Measurements from ENCODE around the gene SVOPL. TPM values are rescaled to one million over a fixed set of nuclear protein-coding genes. Genes with fewer than 3 reads are reported as not detected.

SVOPL gene
- total RNA-seq, 1 experiment from 2014 or later = 0.78 TPM

- BruUV-seq (replicated peaks) = no TSS peak
- Mint-ChIP-seq H3K36me3 (ENCODE audit: insufficient read depth, unreplicated experiment) (no peaks in the 10 kb centered on the region), H3K4me1 (ENCODE audit: low read depth, unreplicated experiment) (no peaks in the 10 kb centered on the region), H3K27ac (ENCODE audit: unreplicated experiment) (no peak overlapping the region), H3K27me3 (ENCODE audit: unreplicated experiment) (no peaks in the 10 kb centered on the region), H3K9me3 (ENCODE audit: low read depth, unreplicated experiment) (no peaks in the 10 kb centered on the region), H3K4me3 (ENCODE audit: low read depth, unreplicated experiment) (no peak overlapping the region)
- CTCF ChIA-PET = no interaction called here
- DNase-seq = no peak
- intact Hi-C loops (cut with micrococcal nuclease; ENCODE audit: unreplicated experiment) = no loop called here
- no peak for TF ChIP-seq CTCF (IDR thresholded peaks at IDR 0.05; ENCODE audit: unreplicated experiment)
Observed at GRCh38 chr7:138679793-138680192, 21.4 kb downstream of the SVOPL start.

GRCh38 chr7:138670594-138670993 is 30.6 kb downstream of the SVOPL start:
- DNase-seq = no peak
- no peaks in the 10 kb centered on the region for H3K36me3 Mint-ChIP-seq (ENCODE audit: insufficient read depth, unreplicated experiment)
- intact Hi-C loops (cut with micrococcal nuclease; ENCODE audit: unreplicated experiment) = no loop called here
- peaks cover 3% of the 10 kb centered on the region for H3K9me3 Mint-ChIP-seq (ENCODE audit: low read depth, unreplicated experiment)
- H3K27ac Mint-ChIP-seq (ENCODE audit: unreplicated experiment) = no peak overlapping the region
- H3K4me1 Mint-ChIP-seq (ENCODE audit: low read depth, unreplicated experiment) = peaks cover 24% of the 10 kb centered on the region
- no TSS peak for BruUV-seq (replicated peaks)
- TF ChIP-seq CTCF (IDR thresholded peaks at IDR 0.05; ENCODE audit: unreplicated experiment) = no peak
- H3K27me3 Mint-ChIP-seq (ENCODE audit: unreplicated experiment) = no peaks in the 10 kb centered on the region
- no peak overlapping the region for H3K4me3 Mint-ChIP-seq (ENCODE audit: low read depth, unreplicated experiment)
- CTCF ChIA-PET = no interaction called here

- Mint-ChIP-seq H3K27ac (ENCODE audit: unreplicated experiment) (no peak overlapping the region), H3K9me3 (ENCODE audit: low read depth, unreplicated experiment) (peaks cover 3% of the 10 kb centered on the region), H3K4me1 (ENCODE audit: low read depth, unreplicated experiment) (peaks cover 24% of the 10 kb centered on the region), H3K4me3 (ENCODE audit: low read depth, unreplicated experiment) (no peak overlapping the region), H3K36me3 (ENCODE audit: insufficient read depth, unreplicated experiment) (peaks cover 8% of the 10 kb centered on the region), H3K27me3 (ENCODE audit: unreplicated experiment) (no peaks in the 10 kb centered on the region)
- no TSS peak for BruUV-seq (replicated peaks)
- DNase-seq = peak; percentile 32
- CTCF ChIA-PET = interaction anchor here (1.1 kb wide), 1 partner anchor 22 kb away, joined by 3 read pairs; no protein-coding TSS in a partner anchor
- no peak for TF ChIP-seq CTCF (IDR thresholded peaks at IDR 0.05; ENCODE audit: unreplicated experiment)
- intact Hi-C loops (cut with micrococcal nuclease; ENCODE audit: unreplicated experiment) = loop anchor here (10.0 kb wide), 2 partner anchors 105 to 195 kb away; no protein-coding TSS in a partner anchor
Observed at GRCh38 chr7:138669364-138669763, 31.8 kb downstream of the SVOPL start.

- peaks cover 25% of the 10 kb centered on the region for H3K4me1 Mint-ChIP-seq (ENCODE audit: low read depth, unreplicated experiment)
- intact Hi-C loops (cut with micrococcal nuclease; ENCODE audit: unreplicated experiment) = loop anchor here (10.0 kb wide), 2 partner anchors 104 to 196 kb away; no protein-coding TSS in a partner anchor
- CTCF ChIA-PET = interaction anchor here (1.1 kb wide), 1 partner anchor 21 kb away, joined by 3 read pairs; no protein-coding TSS in a partner anchor
- no peak for DNase-seq
- TF ChIP-seq CTCF (IDR thresholded peaks at IDR 0.05; ENCODE audit: unreplicated experiment) = no peak
- H3K9me3 Mint-ChIP-seq (ENCODE audit: low read depth, unreplicated experiment) = peaks cover 3% of the 10 kb centered on the region
- BruUV-seq (replicated peaks) = no TSS peak
- peaks cover 12% of the 10 kb centered on the region for H3K36me3 Mint-ChIP-seq (ENCODE audit: insufficient read depth, unreplicated experiment)
- no peak overlapping the region for H3K4me3 Mint-ChIP-seq (ENCODE audit: low read depth, unreplicated experiment)
- no peak overlapping the region for H3K27ac Mint-ChIP-seq (ENCODE audit: unreplicated experiment)
- no peaks in the 10 kb centered on the region for H3K27me3 Mint-ChIP-seq (ENCODE audit: unreplicated experiment)
Observed at GRCh38 chr7:138668946-138669345, 32.2 kb downstream of the SVOPL start.

Measured in Calu3 (cell line).